ENCODE results near the gene SLC9A4. TPM values are rescaled to one million over a fixed set of nuclear protein-coding genes. Genes with fewer than 3 reads are reported as not detected.
A peak's percentile ranks its signal among the peaks of the same experiment; 100 is the strongest.

The SLC9A4 gene, protein sequence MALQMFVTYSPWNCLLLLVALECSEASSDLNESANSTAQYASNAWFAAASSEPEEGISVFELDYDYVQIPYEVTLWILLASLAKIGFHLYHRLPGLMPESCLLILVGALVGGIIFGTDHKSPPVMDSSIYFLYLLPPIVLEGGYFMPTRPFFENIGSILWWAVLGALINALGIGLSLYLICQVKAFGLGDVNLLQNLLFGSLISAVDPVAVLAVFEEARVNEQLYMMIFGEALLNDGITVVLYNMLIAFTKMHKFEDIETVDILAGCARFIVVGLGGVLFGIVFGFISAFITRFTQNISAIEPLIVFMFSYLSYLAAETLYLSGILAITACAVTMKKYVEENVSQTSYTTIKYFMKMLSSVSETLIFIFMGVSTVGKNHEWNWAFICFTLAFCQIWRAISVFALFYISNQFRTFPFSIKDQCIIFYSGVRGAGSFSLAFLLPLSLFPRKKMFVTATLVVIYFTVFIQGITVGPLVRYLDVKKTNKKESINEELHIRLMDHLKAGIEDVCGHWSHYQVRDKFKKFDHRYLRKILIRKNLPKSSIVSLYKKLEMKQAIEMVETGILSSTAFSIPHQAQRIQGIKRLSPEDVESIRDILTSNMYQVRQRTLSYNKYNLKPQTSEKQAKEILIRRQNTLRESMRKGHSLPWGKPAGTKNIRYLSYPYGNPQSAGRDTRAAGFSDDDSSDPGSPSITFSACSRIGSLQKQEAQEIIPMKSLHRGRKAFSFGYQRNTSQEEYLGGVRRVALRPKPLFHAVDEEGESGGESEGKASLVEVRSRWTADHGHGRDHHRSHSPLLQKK
- not detected for total RNA-seq

GRCh38 chr2:102473020-102473419 is at the start of gene SLC9A4:
TSS of gene SLC9A4 (plus strand) at chr2:102473226. CDS start at chr2:102473760, 534 bp downstream.
- peak; percentile 6 to 66 (median 36) for DNase-seq (ENCODE audit: low read depth in 2 of 3, low spot score in 2 of 3)

DNA sequence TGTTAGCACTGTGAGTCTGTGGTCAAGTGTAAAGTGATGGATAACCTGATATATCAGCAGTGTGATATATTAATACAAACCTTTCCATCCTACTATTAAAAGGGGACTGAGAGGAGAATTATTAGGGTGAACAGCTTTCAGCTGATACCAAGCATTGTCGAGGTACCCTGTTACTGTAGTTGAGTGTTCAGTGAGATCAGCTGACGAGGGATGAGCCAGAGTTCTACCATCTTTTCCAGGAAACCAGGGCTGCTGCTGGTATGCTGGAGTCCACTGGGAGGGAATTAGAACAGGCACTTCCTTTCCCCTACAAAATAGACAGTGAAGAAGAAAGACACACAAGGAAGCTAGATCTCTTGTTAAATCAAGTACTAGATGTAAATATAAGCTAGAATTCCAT is 49.7 kb upstream of the SLC9A4 start:
- no peak for DNase-seq (ENCODE audit: low read depth in 2 of 3, low spot score in 2 of 3)

DNA sequence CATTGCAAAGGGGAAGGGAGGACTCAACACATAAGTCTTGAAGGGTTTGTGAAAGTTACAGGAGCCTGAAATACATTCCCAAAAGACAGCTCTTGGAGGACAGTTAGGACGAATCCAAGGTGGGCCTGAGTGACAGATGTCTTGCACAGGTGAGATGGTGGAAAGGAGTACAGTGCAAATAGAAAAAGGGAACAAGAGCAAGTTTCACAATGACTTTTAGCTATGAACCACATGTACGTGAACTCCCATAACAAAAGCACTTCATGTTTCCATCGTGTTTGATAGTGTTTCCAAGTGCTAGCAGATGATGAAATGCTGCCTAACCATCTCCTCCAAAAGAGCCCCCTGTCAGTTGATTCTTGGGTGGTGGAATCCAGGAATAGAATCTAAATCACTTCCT is 48.3 kb upstream of the SLC9A4 start:
- no peak for DNase-seq (ENCODE audit: low read depth in 2 of 3, low spot score in 2 of 3)

DNA sequence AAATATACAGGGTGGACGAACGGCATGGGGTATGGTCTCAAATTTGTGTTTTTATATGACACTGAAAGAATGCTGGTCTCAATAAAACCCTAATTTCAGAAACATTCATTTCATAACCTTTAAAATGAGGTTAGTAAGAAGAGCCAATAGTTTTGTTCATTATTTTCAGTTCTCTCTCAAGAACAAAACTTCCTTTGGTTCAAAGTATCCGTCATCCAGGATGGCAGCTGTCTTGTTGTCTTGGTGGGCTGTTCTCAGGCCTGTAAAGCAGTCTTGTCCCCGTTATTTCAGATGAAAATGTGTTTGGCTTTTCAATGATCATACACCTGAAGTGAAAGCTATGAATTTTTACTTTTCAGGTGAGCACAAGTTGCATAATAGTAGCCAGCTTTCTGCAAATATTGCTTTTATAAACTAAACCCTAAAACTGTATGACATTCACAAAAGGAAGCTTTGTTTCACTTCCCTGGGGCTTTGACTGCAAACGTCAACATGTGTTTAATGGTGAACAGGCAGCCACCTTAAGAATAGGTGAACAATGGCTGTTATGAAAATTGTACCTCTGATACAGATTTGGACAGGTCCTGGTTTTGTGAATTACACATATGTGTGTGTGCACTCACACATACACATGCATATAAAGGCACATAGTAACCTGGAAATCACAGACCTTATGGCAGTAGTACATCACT is 47.4 kb upstream of the SLC9A4 start:
- no peak for DNase-seq (ENCODE audit: low read depth in 2 of 3, low spot score in 2 of 3)

- DNase-seq (ENCODE audit: low read depth in 2 of 3, low spot score in 2 of 3), result no peak
Measured at GRCh38 chr2:102427249-102427648, 45.8 kb upstream of the SLC9A4 start.

DNA sequence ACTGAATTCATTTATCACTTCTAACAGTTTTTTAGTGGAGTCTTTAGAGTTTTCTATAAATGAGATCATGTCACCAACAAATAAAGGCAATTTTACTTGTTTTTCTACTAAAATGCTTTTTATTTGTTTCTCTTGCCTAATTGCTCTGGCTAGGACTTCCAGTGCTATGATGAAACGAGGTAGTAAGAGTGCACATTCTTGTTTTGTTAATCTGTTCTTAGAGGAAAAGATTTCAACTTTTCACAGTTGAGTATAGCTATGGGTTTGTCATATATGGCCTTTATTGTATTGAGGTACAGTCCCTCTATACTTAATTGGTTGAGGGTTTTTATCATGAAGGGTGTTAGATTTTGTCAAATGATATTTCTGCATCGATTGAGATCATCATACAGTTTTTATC is 44.5 kb upstream of the SLC9A4 start:
- no peak for DNase-seq (ENCODE audit: low read depth in 2 of 3, low spot score in 2 of 3)

DNA sequence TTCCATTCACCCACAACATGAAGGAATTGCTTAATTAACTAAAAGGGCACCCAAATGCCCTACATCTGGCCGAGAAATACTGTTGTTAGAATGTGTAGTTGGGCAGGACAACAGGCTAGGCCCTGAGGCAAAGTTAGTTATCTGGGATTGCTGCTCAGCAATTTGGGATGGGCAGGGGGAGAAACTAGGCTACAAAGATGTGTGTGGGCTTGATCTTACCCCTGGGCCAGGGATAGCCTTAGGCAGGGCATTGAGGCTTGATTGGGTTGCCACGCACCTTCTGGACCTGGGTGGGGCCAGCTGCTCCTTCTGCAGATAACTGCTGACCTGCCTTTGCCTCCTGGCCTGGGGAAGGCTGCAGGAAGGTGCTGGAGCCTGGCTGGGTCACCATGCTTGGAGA is 40.6 kb upstream of the SLC9A4 start:
- no peak for DNase-seq (ENCODE audit: low read depth in 2 of 3, low spot score in 2 of 3)

GRCh38 chr2:102433973-102434654 is 38.9 kb upstream of the SLC9A4 start:
- DNase-seq (ENCODE audit: low read depth in 2 of 3, low spot score in 2 of 3), result no peak

DNA sequence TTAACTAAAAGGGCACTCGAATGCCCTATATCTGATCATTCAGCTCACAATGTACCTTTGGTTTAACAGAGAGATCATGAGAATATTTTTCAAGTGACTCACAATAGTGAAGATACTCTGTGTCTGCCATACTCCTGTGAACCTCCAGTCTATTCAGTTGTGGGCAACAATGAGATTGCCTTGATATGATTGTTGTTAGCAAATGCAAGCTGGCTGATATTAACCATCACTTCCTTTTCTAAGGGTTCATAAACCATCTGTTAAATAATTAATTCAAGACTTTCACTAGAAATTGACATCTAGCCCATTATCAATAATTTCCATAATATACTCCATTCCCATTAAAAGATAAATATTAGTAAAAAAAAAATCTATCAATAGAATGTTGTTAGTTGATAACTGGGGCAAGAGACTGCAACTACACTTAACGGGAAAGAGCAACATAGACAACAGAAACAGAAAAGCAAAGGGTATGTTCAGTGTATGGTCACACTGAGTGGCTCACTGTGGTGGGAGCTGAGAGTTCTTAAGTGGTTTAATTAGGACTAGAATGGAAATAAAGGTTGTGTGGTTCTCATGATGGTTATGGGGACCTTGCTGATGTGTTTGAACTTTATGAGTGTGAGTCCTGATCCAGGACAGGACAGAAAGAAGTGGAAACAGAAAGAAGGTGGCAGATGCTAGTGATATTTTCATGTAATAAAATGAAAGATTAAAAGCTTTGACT is 38.2 kb upstream of the SLC9A4 start:
- DNase-seq (ENCODE audit: low read depth in 2 of 3, low spot score in 2 of 3), result no peak

DNA sequence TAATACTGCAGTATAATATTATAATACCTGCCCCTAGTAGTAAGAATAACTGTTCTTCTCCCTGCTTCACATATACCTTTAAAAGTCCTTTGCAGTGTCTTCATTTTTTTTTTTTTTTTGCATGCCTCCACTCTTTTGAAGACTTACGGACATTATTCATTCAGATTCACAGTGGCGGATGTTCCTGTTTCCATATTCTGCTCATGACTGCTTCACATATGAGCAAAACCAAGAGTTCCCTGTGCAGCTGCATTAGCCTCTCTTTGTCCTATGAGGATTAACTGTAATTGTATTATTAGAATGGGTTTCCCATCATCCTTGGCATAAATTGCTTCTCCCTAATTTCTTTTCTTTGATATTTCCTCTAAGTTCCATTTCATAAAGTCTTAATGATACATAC is 37.3 kb upstream of the SLC9A4 start:
- DNase-seq (ENCODE audit: low read depth in 2 of 3, low spot score in 2 of 3), result no peak

- no peak for DNase-seq (ENCODE audit: low read depth in 2 of 3, low spot score in 2 of 3)
Measured at GRCh38 chr2:102436323-102436722, 36.7 kb upstream of the SLC9A4 start.

DNA sequence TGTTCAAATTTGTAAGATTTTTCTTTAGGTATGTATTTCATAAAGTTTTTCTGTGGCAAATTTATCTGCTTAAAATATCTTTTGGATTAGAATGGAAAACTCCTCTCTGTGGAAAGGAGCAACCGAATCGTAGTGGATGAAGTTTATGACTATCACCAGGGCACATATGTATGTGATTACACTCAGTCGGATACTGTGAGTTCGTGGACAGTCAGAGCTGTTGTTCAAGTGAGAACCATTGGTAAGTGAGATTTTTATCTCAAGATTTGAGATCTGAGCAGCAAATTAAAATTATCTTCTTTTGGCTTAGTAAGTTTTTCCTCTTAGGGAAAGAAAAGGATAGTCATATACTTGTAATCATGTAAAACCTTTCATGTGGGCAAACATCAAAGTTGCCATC is 35.9 kb upstream of the SLC9A4 start:
- no peak for DNase-seq (ENCODE audit: low read depth in 2 of 3, low spot score in 2 of 3)

DNA sequence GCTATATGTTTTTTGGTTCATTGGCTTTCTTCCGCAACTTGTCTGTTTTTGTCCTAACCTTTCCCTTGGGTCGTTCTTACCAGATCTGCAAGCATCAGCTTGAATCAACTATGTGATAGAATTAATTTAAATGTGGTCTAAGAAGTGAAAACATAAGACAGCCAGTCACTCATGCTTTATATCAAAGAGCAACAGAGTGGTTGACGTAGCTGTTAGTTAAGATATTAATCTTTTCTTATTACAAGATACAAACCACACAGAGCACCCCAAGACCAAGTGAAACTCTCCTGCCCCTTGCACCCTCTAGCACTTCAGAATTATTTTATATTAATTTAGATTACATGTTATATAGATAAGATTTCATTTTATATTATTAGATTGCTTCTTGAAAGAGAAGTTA is 34.9 kb upstream of the SLC9A4 start:
- no peak for DNase-seq (ENCODE audit: low read depth in 2 of 3, low spot score in 2 of 3)

DNA sequence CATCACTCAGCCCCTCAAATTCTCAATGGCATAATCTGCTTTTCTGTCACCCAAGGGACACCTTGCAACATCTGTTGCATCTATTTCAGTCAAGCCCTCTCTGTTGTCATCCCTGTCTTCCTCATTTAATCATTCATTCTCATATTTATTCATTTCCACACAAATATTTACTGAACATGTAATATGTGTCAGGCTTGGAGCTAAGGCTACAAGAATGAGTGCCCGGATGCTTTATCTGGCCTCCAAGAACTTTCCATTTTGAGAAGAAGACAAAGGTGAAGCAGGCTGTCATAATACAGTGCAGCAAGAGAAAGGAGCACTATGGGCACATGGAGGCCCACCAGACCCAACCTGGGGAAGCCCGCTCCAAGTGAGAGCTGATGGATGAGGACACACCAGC is 34.4 kb upstream of the SLC9A4 start:
- no peak for DNase-seq (ENCODE audit: low read depth in 2 of 3, low spot score in 2 of 3)

- DNase-seq (ENCODE audit: low read depth in 2 of 3, low spot score in 2 of 3), result no peak
Measured at GRCh38 chr2:102439065-102439695, 33.8 kb upstream of the SLC9A4 start.

GRCh38 chr2:102442967-102443828 is 29.8 kb upstream of the SLC9A4 start:
- DNase-seq (ENCODE audit: low read depth in 2 of 3, low spot score in 2 of 3), result peak in 2 of 3 donors; percentile 39 to 63

DNA sequence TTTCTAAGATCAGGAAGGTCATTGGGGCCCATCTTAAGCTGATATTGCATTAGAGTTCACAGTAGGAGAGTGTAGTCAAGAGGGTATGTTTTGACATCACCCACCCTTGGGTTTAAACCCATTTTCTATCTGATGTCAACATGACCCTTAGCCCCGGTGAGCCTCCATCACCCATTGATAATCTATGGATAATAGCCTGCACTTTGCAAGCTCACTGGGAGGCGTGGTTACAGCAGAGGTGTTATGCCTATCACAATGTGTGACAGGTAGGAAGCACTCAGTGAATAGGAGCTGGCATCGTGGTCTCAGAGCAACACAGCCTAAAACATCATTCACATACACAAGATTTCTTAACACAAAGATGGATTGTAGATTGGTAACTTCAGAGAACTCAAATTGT is 28.8 kb upstream of the SLC9A4 start:
- DNase-seq (ENCODE audit: low read depth in 2 of 3, low spot score in 2 of 3), result no peak

- DNase-seq (ENCODE audit: low read depth in 2 of 3, low spot score in 2 of 3), result no peak
Measured at GRCh38 chr2:102446936-102447335, 26.1 kb upstream of the SLC9A4 start.

Data from hematopoietic multipotent progenitor cell (in vitro differentiated cells).